HG03520 (cell line): ENCODE results near the gene WDR35.

Experiments used
- ATAC-seq: cut with Tn5 transposase; IDR thresholded peaks from one replicate; pipeline ENCODE4 v1.9.1; 2021; ENCODE audit warnings: mild to moderate bottlenecking, moderate library complexity; ENCODE audit not compliant: unreplicated experiment

The WDR35 gene

DNA sequence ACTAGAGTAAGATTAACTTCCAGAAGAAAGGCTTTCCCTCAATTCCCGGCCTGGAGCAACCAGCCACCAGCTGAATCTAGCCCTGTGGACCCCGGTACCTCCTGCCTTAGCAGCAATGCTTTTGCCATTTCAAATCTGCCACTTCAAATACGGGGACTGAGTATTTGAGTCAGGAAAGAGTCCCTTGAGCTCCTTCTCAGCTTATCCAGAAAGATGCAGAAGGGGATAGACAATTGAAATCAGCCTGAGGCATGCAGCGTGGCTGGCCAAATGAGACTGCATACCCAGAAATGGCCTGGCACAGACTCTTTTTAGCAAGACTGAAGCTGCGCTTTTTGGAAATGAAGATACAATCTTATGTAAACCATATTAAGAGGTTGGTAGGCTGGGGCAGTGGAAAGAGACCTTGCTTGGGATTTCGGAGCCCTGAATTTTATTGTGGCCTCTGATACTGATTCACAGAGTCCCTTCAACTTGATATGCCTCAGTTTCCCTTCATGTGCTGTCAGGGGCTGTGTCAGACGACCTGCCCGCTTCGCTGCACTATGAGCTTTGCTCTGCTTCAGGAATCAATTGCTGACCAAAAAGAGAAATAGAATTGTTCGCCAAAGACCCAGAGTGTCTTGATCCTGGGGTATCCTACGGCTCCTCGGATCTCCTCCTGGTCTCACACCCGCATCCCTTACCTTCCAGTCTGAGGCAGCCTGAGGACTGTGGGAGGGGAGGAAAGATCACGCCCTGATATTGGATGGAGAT lies 21.5 kb upstream of the WDR35 start:
- ATAC-seq: no peak

DNA sequence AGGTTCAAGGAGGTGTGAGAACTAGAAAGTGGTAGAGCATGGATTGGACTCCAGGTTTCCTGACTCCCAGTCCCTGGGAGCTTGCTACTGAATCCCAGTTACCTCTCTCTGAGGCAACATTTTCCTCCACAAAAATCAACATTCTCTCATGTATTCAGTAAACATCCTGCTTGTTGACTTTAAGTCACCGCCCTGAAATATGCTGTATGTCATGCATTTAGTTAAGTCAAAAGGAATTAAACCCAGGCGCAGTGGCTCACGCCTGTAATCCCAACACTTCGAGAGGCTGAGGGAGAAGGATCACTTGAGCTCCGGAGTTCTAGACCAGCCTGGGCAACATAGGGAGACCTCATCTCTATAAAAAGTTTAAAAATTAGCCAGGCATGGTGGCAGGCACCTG lies 18.8 kb upstream of the WDR35 start:
- ATAC-seq: no peak

DNA sequence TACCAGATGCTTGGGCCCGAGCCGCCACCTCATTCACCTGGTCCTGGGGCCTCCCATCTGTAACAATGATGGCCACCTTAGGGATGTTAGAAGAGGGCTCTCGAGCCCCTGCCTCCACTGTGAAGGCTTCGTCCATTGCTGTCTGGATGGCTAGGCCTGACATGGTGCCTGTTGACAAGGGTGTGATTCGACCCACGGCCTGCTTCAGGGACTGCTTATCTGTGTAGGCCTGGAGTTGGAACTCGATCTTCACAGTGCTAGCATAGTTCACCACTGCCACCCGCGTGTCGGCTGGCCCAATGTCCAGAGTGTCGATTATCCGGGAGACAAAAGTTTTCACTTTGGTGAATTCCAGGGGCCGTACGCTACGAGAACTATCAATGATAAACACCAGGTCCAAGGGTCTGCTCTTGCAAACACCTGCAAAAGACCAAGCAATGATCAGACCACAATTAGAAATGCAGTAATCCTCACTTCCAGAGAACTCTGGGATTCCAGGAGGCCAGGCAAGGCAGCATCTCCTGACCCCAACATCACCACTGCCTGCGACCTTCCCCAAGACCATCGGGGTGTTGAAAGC lies 16.1 kb upstream of the WDR35 start:
- ATAC-seq: no peak

DNA sequence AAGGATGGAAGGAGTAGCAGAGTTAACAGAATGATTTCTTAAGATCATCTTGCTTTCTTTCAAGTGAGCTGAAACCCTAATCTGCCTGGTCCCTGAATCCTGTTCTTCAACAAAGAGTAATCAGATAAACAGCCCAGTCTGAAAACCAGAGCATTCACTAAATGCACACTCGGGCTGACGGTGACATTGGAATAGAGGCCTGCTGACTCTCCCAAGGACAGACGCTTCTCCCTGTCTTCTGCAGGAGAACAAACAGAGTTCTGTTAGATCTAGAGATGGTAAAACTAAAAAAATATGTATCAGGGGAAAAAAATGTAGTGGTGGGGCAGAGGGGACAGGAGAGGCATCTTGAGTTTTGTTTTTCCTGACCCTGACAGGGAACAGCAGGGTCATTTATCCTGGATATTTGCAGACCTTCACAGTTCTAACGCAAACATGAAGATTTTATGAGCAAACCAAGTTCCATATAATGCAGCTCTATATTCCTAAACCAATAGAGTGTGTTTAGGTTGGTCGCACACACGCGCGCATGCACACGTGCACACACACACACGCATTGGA lies 15.2 kb upstream of the WDR35 start:
- no peak for ATAC-seq

DNA sequence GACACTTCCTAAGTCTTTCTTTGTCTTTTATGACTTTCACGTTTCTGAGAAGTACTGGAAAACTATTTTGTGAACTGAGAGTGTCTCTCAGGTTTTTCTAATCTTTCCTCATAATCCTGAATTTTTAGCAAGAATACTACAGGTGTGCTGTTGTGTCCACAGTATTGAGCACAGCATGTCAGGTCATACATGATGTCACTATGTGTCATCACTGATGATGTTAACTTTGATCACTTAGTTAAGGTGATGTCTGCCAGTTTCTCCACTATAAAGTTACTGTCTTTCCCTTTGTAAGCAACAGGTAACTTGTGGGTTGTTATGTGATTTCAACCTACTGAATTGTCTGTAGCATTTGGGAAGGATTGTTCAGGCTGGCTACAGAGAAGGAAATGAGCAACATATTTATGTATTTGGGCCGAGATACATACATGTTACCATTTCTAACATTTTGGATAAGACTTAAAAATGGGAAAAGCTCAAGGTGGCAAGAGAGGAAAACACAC lies 11.5 kb upstream of the WDR35 start:
- ATAC-seq: no peak

DNA sequence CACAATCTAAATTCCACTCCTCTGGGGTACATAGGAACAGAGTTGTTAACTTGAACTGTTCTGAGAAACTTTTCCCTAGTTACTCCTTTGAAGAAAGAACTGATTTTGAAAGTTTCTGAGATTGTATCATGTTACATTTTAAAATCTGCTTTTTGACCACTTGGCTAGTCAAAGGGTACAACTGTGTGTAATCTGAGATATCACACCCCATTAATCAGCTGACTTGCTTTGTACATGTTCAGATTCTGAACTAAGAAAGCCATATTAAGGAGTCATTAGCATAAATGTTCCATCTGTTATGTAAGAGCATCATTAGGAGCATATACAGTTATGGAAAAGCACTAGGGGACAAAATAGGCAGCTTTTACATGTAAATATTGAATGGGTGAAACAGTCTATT lies 3.8 kb upstream of the WDR35 start:
- ATAC-seq: no peak

DNA sequence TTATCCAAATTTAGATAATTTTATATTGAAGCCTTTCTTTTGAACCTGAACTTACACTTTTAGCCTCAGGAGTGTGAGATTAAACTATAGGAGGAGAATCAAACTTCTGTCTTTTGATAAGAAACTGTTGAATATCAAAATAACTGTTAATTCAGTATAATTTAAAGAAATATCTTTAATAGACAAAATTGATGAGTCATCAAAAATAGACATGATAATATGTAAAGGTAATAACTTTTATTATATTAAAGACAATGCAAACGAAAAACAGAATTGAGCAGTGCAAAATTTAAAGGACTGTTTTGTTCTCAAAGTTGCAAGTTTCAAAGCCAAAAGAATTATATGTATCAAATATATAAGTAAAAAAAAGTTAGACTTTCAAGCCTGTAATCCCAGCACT lies 2.0 kb upstream of the WDR35 start:
- ATAC-seq: no peak

DNA sequence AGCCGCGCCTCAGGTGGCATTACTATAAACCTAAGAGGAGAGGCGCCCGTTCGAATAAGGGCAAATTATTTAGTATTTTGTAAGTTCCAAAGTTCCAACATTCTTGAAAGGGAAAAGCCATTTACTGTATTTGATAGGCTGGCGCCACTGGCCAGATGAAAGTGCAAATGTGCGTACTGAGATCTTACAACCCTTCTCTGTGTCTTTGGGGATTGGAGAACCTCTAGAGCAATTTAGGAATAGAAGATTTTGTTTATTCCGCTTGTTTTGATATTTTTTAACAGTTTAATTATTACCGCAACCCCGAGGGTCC lies 467 bp upstream of the WDR35 start:
- no peak for ATAC-seq

DNA sequence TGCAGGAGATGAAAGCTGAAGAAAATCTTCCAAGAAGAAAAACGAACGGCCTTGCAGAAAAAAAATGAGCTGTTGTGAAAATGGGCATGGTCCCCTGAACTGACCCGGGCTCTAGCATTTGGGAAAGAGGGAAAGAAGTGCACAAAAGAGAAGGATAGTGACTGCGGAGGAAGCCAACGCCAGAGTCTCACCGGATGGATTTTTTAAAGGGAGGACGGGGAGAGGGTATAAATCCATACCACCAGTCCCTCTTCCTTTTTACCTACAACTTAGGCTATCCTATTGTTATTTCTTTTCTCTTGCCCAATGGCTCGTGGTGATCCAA lies 601 bp downstream of the WDR35 start:
- no peak for ATAC-seq

DNA sequence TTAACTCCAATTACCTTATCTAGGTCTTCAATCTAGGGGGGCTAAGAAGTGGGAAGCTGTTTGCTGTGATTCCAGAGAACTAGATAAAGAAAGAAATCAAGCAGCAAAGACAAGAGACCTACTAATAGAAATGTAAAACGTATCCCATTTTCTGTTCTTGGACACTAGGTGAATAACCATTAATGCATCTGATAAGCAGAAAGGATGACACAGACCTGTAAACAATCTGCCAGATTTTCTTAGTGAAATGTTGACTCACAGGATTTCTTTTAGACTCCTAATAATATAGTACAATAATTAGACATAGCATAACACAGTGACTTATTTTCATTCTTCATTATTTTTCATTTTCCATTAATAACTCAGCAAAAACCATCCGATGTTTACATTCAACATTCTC lies 1.3 kb downstream of the WDR35 start:
- ATAC-seq: no peak

DNA sequence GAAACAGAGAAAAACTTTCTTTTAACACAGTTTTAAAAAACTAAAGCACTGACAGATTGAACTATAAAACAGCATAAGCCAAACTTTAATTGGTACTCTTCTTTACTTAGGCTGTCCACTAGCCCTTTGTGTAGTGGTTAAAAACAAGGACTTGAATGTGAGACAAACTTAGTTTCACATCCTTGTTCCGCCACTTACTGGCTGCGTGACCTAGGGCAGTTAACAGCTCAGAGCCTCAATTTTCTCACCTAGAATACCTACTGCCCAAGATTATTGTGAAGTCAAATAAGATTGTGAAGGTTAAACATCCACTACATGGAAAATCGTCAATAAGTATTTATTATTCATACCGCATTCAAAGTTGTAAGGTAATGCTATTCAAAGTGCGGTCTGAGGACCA lies 2.0 kb downstream of the WDR35 start:
- ATAC-seq: peak; percentile 78

DNA sequence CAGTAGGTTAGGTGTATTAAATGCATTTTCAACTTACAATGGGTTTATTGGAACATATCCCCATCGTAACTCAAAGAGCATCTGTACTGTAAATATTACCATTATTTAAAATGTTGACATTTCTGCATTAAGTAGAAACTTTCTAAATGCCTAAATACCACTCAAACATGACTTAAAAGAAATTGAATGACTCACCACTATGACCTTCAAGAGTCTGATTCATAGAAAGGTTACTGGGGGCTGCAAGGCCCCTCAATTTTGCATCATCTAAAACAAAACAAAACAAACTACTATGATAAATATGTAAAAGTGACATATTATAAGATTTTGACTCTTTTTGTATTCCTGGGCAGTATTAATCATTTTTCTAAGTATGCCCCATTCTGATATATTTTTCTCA lies 7.6 kb downstream of the WDR35 start:
- no peak for ATAC-seq

DNA sequence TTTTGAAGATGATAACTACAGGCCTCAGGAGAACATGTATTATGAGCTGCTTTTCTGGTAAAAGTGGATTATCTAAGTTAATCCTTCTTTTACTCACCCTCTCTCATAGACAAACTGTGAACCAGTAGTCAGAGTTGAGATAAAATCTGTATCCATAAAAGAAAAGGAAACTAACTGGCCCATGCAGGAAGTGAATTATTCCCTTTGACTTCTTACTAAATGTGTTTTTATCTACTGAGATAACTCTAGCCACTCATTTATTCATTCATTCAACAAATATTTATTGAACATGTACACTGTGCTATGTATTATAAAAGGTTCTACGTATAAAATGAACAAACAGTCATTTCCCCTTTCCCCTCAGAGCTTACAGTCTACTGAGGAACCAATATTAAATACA lies 10.0 kb downstream of the WDR35 start:
- no peak for ATAC-seq

DNA sequence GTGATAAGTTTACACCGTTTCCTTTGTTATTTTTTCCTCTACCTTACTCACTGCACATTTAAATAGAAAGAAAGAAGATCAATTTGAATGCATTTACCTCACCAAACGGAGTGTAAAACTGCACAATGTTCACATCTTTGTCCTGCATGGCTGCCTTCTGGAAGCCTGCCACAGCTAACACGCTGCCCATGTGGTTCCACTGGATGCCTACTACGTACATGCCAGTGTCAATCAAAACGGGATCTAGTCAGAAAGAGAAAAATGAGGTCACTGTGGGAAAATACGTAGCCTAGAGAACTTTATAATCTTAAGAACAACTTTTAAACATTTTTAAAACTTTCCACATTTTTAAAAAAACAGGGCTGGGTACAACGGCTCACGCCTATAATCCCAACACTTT lies 16.4 kb downstream of the WDR35 start:
- ATAC-seq: no peak

DNA sequence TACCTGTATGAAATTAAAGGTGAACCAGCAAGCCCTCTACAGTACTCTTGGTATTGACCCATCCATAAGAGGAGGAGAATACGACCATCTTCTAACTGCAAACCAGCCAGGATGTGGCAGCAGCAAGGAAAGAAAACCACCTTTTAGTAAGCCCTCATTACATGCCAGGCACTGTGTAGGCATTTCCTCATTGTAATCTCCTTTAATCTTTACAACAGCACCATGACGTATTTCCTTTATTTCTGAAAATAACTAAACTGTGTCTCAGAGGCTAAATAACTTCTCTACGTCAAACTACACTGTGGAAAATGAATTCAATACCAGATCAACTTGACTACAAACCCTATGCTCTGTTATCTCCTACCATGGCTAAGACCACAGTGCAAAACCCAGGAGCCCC lies 18.2 kb downstream of the WDR35 start:
- ATAC-seq: no peak

DNA sequence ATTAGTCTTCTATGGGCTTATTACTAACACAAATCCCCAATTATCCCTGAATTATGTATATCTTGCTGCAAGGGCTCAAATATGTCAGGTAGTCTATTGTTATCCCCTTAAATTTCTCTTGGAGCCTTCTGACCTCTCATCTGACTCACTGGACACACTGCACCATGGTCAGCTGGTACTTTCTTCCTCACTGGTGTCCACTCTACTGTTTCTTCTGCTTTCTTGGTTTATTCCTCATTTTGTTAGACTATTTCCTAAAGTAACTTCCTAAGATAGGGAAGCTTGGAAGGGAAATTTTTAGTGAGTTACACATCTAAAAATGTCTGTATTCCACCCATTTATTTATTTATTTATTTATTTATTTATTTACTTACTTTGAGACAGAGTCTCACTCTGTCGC lies 26.5 kb downstream of the WDR35 start:
- ATAC-seq: no peak

DNA sequence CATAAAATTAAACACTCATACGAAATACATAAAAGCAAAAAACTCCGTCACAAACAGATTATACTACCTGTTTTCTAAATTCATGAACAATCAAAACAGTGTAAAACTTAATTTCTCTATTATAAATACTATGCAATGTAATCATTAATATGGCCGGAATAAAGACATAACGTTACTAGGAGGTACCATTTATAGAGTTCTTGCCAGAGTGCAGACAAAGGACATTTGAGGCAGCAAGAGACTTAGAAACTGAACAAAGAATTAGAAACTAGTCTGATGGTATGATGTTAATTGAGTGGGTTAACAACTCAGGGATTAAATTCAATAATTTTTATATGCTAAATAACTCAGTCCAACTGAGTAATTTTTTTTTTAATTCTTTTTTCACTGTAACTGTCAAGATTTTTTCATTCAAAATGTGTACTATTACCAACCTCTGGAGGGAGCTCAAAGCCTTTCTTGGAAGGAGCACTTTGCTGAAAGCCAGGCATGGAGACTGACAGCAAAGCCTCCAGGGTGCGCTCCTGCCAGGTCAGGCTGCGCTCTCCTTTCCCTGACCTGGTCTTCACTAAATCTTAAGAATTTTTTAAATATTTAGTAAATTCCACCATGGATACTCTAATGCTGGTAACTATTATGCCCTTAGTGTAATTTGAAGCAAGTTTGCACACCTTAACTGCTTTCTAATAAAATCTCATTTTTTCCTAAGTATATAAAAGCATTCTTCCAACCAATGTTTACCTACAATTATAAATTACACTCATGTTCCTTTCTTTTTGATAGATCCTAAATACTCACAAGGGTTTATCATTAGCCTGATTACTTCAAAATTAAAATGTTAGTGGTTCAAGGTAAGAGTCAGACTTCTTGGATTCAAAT lies 34.1 kb downstream of the WDR35 start:
- ATAC-seq: peak; percentile 84

DNA sequence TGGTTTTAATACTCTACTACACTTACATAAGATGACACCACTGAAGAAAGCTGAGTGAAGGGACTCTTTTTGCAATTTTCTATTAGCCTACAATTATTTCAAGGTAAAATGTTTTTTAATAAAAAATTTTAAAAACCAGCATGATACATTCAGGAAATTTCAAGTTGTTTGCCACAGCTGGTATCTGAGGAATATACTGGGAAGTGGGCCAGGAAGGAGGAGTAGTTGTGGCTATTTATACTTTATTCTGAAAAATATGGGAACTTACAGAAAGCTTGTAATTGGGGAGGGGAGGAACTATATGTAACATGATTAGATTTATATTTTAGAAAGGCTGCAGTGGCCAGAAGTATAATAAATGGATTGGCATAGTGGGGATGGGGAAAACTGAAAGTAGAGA lies 40.8 kb downstream of the WDR35 start:
- no peak for ATAC-seq

DNA sequence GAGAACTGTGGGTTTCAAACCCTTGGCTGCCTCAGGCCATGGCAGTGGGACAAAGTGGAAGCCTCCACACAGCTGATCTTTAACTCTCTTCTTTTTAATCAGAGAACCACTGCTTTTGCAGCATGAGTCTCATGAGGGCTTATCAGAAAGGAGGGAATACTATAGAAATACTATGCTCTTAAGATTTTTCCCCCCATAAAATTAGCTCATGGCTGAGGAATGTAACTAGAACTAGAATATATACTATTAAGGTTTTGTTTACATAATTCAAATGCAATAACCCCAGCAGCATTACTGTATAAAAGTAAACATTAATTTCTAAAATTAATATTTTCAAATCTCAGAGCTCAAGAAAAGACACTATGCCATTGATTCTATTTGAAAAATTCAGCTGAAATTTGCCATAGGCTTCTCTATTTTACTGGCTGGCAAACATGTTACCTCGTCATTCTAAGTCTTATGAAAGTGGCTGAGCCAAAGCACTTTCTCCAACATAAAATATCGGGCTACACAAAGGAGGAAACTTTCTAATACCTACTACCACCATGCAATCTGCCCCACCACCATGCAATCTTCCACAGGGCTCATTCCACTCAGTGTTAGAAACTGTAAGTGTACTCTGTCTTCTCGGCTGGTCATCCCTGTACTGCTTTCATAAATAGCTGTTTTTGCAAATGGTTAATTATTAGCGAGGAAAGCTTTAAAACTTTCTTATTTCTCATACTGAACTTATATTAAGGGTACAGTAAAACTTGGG lies 42.5 kb downstream of the WDR35 start:
- ATAC-seq: no peak

DNA sequence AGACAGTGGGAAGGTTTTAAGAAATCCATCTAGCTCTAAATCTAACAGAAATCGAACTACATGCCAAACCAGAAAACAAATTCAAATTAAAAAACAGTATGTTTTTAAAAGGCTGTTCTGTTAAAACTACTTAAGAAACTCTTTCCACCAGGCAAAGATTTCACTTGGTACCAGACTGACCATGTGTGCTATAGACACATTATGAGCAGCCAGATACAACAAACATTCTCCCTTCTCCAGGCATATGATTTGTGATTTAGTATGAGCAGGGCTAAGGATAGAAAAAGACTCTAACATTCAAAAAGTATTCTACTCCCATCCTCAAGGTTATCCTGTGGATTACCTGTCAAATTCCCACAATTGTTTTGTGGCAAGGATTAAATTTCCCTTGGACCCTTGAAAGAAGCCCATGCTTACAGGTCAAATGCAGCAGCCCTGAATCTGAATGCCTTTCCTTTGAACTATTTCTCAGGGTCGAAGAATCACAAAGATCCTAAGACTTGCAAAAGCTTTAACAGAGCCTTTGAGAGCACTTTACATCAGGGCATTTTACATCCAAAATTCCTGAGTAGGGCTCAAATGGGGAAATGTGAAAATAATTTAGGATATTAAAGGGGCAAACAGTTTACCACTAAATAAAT lies 45.6 kb downstream of the WDR35 start:
- no peak for ATAC-seq

DNA sequence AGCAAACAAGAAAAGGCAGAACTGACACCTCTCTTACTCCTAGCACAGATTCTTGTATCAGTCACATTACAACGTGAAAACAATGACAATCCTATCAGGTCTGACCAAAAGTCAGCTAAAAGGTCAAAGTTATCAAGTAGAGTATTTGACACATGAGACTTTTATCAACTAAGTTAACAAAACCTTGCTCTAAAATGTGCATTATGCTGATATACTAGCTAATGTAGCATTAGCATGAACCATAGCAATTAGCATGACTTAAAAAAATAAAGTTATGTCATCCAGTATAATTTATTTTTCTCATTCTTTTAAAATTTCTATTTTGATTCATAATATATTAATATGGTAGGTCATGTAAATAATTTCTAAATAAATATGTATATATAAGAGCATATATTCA lies 46.7 kb downstream of the WDR35 start:
- ATAC-seq: no peak
